H1 (cell line): Measurements from ENCODE around the gene FOXD2. TPM values are rescaled to one million over a fixed set of nuclear protein-coding genes. Genes with fewer than 3 reads are reported as not detected.

Source experiments
- CTCF ChIA-PET: fragments of 300-600 bp; sonication (Branson Sonifier 250); formaldehyde crosslinking; loops from one replicate; lab custom pipeline; 2021; ENCODE audit not compliant: partially characterized antibody; lab: Charles Lee
- POLR2A ChIA-PET: fragments of 300-600 bp; sonication (Branson Sonifier 250); formaldehyde crosslinking; loops from one replicate; lab custom pipeline; 2021; ENCODE audit warnings: inconsistent platforms; ENCODE audit not compliant: partially characterized antibody; lab: Charles Lee
- DNase-seq, 2 experiments: peaks; one replicate each; pipeline versions ENCODE4 v3.0.0 to v3.0.0-alpha.2; 2010 to 2022; ENCODE audit warnings: low spot score in 2 of 2, low read depth in 1 of 2, mixed read lengths in 1 of 2
- FAIRE-seq: peaks from 2 replicates; lab custom pipeline; 2011; peaks lifted over from hg19 to GRCh38; lab: Jason Lieb, UNC
- H2AFZ ChIP-seq: 2 replicates; pipeline ENCODE4 v1.8.1; 2012; ENCODE audit warnings: low read length, inconsistent platforms
- H2AK5ac ChIP-seq: 2 replicates; pipeline ENCODE4 v1.6.1; 2013; ENCODE audit warnings: low read depth, low read length
- H2BK120ac ChIP-seq: replicated peaks from 2 replicates; pipeline ENCODE3; 2013; ENCODE audit warnings: low read depth, low read length, inconsistent platforms
- H2BK12ac ChIP-seq: 2 replicates; pipeline ENCODE4 v1.6.1; 2013; ENCODE audit warnings: low read depth, low read length
- H2BK15ac ChIP-seq: 2 replicates; pipeline ENCODE4 v1.6.1; 2013; ENCODE audit warnings: low read length
- H2BK20ac ChIP-seq: 2 replicates; pipeline ENCODE4 v1.6.1; 2013; ENCODE audit warnings: low read length
- H2BK5ac ChIP-seq: 2 replicates; pipeline ENCODE4 v1.6.1; 2013; ENCODE audit warnings: low read depth, low read length
- H3K14ac ChIP-seq: 2 replicates; pipeline ENCODE4 v1.6.1; 2013; ENCODE audit warnings: inconsistent platforms; ENCODE audit not compliant: insufficient read length
- H3K18ac ChIP-seq: 2 replicates; pipeline ENCODE4 v1.6.1; 2013; ENCODE audit warnings: low read length; ENCODE audit errors: extremely low read depth
- H3K23ac ChIP-seq: 2 replicates; pipeline ENCODE4 v1.6.1; 2013; ENCODE audit warnings: inconsistent platforms; ENCODE audit not compliant: insufficient read length
- H3K23me2 ChIP-seq: 2 replicates; pipeline ENCODE4 v1.6.1; 2013; ENCODE audit warnings: low read depth, low read length
- H3K27ac ChIP-seq: 2 replicates; pipeline ENCODE4 v1.6.1; 2011; ENCODE audit warnings: low read depth, low read length, inconsistent platforms
- H3K27me3 ChIP-seq, 4 experiments: replicated peaks in 1 of 4; 1 replicate in 1 of 4; 2 replicates in 3 of 4; pipeline versions ENCODE4 v1.6.1 to v1.8.1; 2011 to 2013; ENCODE audit warnings: low read length in 3 of 4, mild to moderate bottlenecking in 3 of 4, inconsistent platforms in 2 of 4, mixed read lengths in 2 of 4, moderate library complexity in 1 of 4; ENCODE audit not compliant: control insufficient read depth in 3 of 4, insufficient read depth in 3 of 4; ENCODE audit errors: extremely low read depth in 1 of 4
- H3K36me3 ChIP-seq, 4 experiments: 2 replicates each; pipeline versions ENCODE4 v1.6.1 to v1.8.1; 2011 to 2013; ENCODE audit warnings: mild to moderate bottlenecking in 4 of 4, low read length in 3 of 4, moderate library complexity in 2 of 4, control low read depth in 1 of 4, inconsistent platforms in 1 of 4; ENCODE audit not compliant: insufficient read depth in 4 of 4, control insufficient read depth in 2 of 4
- H3K4ac ChIP-seq: replicated peaks from 2 replicates; pipeline ENCODE3; 2013; ENCODE audit warnings: low read length, low read depth, mixed read lengths, inconsistent platforms; ENCODE audit not compliant: insufficient read length
- H3K4me1 ChIP-seq, 4 experiments: replicated peaks in 1 of 4; 1 replicate in 1 of 4; 2 replicates in 3 of 4; pipeline versions ENCODE4 v1.6.1 to v1.8.1; 2011 to 2013; ENCODE audit warnings: low read length in 3 of 4, inconsistent platforms in 2 of 4, mixed read lengths in 1 of 4; ENCODE audit not compliant: insufficient read depth in 4 of 4, control insufficient read depth in 3 of 4
- H3K4me2 ChIP-seq, 2 experiments: 2 replicates each; pipeline versions ENCODE4 v1.6.1 to v1.8.1; 2011 to 2013; ENCODE audit warnings: low read depth in 2 of 2, low read length in 2 of 2, control low read depth in 1 of 2, inconsistent platforms in 1 of 2, mild to moderate bottlenecking in 1 of 2; ENCODE audit not compliant: insufficient read depth in 1 of 2
- H3K4me3 ChIP-seq, 4 experiments: fragments of 200-600, 300-600 bp in 1 of 4; sonication (generic), shearing (Covaris generic), sonication (Bioruptor Twin) in 1 of 4; 2 replicates each; pipeline versions ENCODE4 v1.5.1 to v1.8.1; 2011 to 2016; ENCODE audit warnings: low read length in 4 of 4, low read depth in 3 of 4, control low read depth in 2 of 4, inconsistent platforms in 2 of 4, mild to moderate bottlenecking in 2 of 4, mixed read lengths in 1 of 4, moderate library complexity in 1 of 4; ENCODE audit not compliant: insufficient read depth in 2 of 4; ENCODE audit errors: extremely low read depth in 1 of 4
- H3K56ac ChIP-seq: replicated peaks from 2 replicates; pipeline ENCODE3; 2013; ENCODE audit warnings: low read depth, mild to moderate bottlenecking, mixed read lengths, low read length, inconsistent platforms; ENCODE audit not compliant: insufficient read length
- H3K79me1 ChIP-seq: 2 replicates; pipeline ENCODE4 v1.6.1; 2013; ENCODE audit warnings: low read depth, low read length, control low read depth
- H3K79me2 ChIP-seq, 2 experiments: 2 replicates each; pipeline versions ENCODE4 v1.6.1 to v1.8.1; 2012 to 2013; ENCODE audit warnings: low read length in 2 of 2, mild to moderate bottlenecking in 2 of 2, inconsistent platforms in 1 of 2; ENCODE audit not compliant: insufficient read depth in 2 of 2, control insufficient read depth in 1 of 2
- H3K9ac ChIP-seq, 4 experiments: replicated peaks in 1 of 4; 1 replicate in 1 of 4; 2 replicates in 3 of 4; pipeline versions ENCODE4 v1.6.1 to v1.8.1; 2011 to 2013; ENCODE audit warnings: low read depth in 3 of 4, low read length in 3 of 4, control low read depth in 2 of 4, mild to moderate bottlenecking in 2 of 4, moderate library complexity in 2 of 4, inconsistent platforms in 1 of 4; ENCODE audit errors: extremely low read depth in 1 of 4
- H3K9me3 ChIP-seq, 2 experiments: 2 replicates each; pipeline versions ENCODE4 v1.6.1 to v1.8.1; 2012 to 2013; ENCODE audit warnings: mild to moderate bottlenecking in 2 of 2, moderate library complexity in 2 of 2, control low read depth in 1 of 2, inconsistent platforms in 1 of 2, low read depth in 1 of 2, low read length in 1 of 2, mixed read lengths in 1 of 2; ENCODE audit not compliant: insufficient read depth in 2 of 2
- H4K20me1 ChIP-seq, 2 experiments: replicated peaks in 1 of 2; 2 replicates each; pipeline versions ENCODE3 to v1.8.1; 2011 to 2013; ENCODE audit warnings: inconsistent platforms in 2 of 2, low read length in 2 of 2, mild to moderate bottlenecking in 1 of 2; ENCODE audit not compliant: insufficient read depth in 2 of 2, control insufficient read depth in 1 of 2
- H4K5ac ChIP-seq: 2 replicates; pipeline ENCODE4 v1.6.1; 2013; ENCODE audit warnings: low read length, low read depth, mixed read lengths, inconsistent platforms; ENCODE audit not compliant: insufficient read length
- H4K8ac ChIP-seq: 2 replicates; pipeline ENCODE4 v1.8.0; 2013; ENCODE audit warnings: mild to moderate bottlenecking, moderate library complexity, low read length, inconsistent platforms; ENCODE audit not compliant: insufficient read depth; ENCODE audit errors: extremely low read depth
- H4K91ac ChIP-seq: replicated peaks from 2 replicates; pipeline ENCODE3; 2013; ENCODE audit warnings: low read length, mixed read lengths, inconsistent platforms; ENCODE audit not compliant: insufficient read length
- BRCA1 ChIP-seq: IDR thresholded peaks from 2 replicates; pipeline ENCODE4 v1.6.1; 2012; ENCODE audit warnings: low read depth, low read length, improper control_type of control experiment
- CBX5 ChIP-seq: fragments of 300-800, 300-1000 bp; sonication (generic); IDR thresholded peaks from 2 replicates; pipeline ENCODE4 v1.7.1; 2016; ENCODE audit warnings: antibody characterized with exemption, low read length, low read depth
- CEBPB ChIP-seq: IDR thresholded peaks from 2 replicates; pipeline ENCODE4 v1.6.1; 2012; ENCODE audit warnings: low read depth, low read length
- CTCF ChIP-seq, 3 experiments: IDR thresholded peaks; 1 replicate in 2 of 3; 2 replicates in 1 of 3; pipeline versions ENCODE4 v1.5.1 to v1.6.1; 2011; ENCODE audit warnings: low read length in 3 of 3, mild to moderate bottlenecking in 3 of 3, inconsistent platforms in 2 of 3, low read depth in 1 of 3, moderate library complexity in 1 of 3; ENCODE audit not compliant: insufficient read depth in 1 of 3; ENCODE audit errors: control extremely low read depth in 1 of 3
- KDM5A ChIP-seq: fragments of 200-600 bp; IDR thresholded peaks from 2 replicates; pipeline ENCODE4 v1.7.1; 2012; ENCODE audit warnings: mild to moderate bottlenecking, low read length, inconsistent platforms, mixed read lengths
- RXRA ChIP-seq: IDR thresholded peaks from 2 replicates; pipeline ENCODE4 v1.6.1; 2011; ENCODE audit warnings: low read depth, mild to moderate bottlenecking, low read length, moderate library complexity; ENCODE audit not compliant: insufficient read depth
- SIX5 ChIP-seq: IDR thresholded peaks from 2 replicates; pipeline ENCODE4 v1.6.1; 2011; ENCODE audit warnings: mild to moderate bottlenecking, low read depth, low read length
- TCF12 ChIP-seq: IDR thresholded peaks from 2 replicates; pipeline ENCODE4 v1.6.1; 2011; ENCODE audit warnings: low read depth, mild to moderate bottlenecking, low read length
- YY1 ChIP-seq: IDR thresholded peaks from 2 replicates; pipeline ENCODE4 v1.6.1; 2011; ENCODE audit warnings: low read depth, mild to moderate bottlenecking, low read length
- WGBS, 2 experiments: shearing (Covaris generic) in 1 of 2; methylation state at CpG; one replicate each; pipeline versions ENCODE4 v1.1.6 to v1.1.7; 2013 to 2015; ENCODE audit warnings: low lambda C conversion rate in 2 of 2, mixed read lengths in 2 of 2, inconsistent platforms in 1 of 2, low coverage in 1 of 2, missing lambda C conversion rate in 1 of 2; ENCODE audit not compliant: insufficient replicate concordance in 2 of 2, insufficient coverage in 1 of 2, insufficient read length in 1 of 2; ENCODE audit errors: extremely low coverage in 1 of 2, missing lambda C conversion rate in 1 of 2; 5-methylcytosine and 5-hydroxymethylcytosine counted together
- polyA plus RNA-seq, 7 experiments: library from polyadenylated mRNA; depleted of rRNA in 3 of 7; stranded (reverse) in 5 of 7; unstranded in 2 of 7; fragments of >200 nt in 5 of 7; fragments of 200-250 nt in 2 of 7; gene quantifications; 1 replicate in 5 of 7; 2 replicates in 1 of 7; 4 replicates in 1 of 7; pipeline versions ENCODE4 v1.2.1 to v1.2.3, GENCODE V29; 2011 to 2013; ENCODE audit warnings: missing spikeins in 2 of 7, mixed read lengths in 2 of 7
- total RNA-seq: library from RNA; stranded (reverse); fragmentation: NEBNext Ultra II Directional; extraction: Animal tissue kit (Norgen Biotek cat#: 25700); gene quantifications from 2 replicates; pipeline ENCODE4 v1.2.1, GENCODE V29; 2021

Gene FOXD2
- total and polyA plus RNA-seq, 2 of the 8 experiments (the other 6 are each of a cell fraction or from before 2014, with no cell fraction given): not detected

GRCh38 chr1:47399138-47399845 lies 38.6 kb upstream of the FOXD2 start:
- no peaks in the 10 kb centered on the region for H3K23me2 ChIP-seq
- no peak overlapping the region for H2BK12ac ChIP-seq
- H3K23ac ChIP-seq: no peak overlapping the region
- H3K79me1 ChIP-seq: no peaks in the 10 kb centered on the region
- FAIRE-seq (no peak), DNase-seq (no peak)
- no peak overlapping the region for H2BK120ac ChIP-seq
- H3K36me3 ChIP-seq: no peaks in the 10 kb centered on the region
- no peaks in the 10 kb centered on the region for H3K4me1 ChIP-seq
- H2BK5ac ChIP-seq: no peak overlapping the region
- H3K56ac ChIP-seq: no peak overlapping the region
- no peak overlapping the region for H3K18ac ChIP-seq
- no peaks in the 10 kb centered on the region for H3K79me2 ChIP-seq
- ChIA-PET POLR2A (no interaction called here), CTCF (interaction anchor here (1.0 to 4.2 kb wide), 4 partner anchors 9 to 25 kb away, joined by 3 to 46 read pairs (median 4); no protein-coding TSS in a partner anchor)
- no peak overlapping the region for H3K14ac ChIP-seq
- H3K4ac ChIP-seq: no peak overlapping the region
- H4K5ac ChIP-seq: no peak overlapping the region
- H2AK5ac ChIP-seq: no peak overlapping the region
- 82% methylated on average over 4 of the region's 4 CpGs; no CpG with 5 or more reads in 1 of the 2 experiments for WGBS, 2 experiments
- H2AFZ ChIP-seq: no peak overlapping the region
- no peak overlapping the region for H4K8ac ChIP-seq
- no peak overlapping the region for H3K4me2 ChIP-seq
- no peak overlapping the region for H3K4me3 ChIP-seq
- H3K27me3 ChIP-seq: peaks cover 0 to 4% (median 0%) of the 10 kb centered on the region in 4 experiments; a peak in 3 of 7 replicates
- no peak overlapping the region for H3K27ac ChIP-seq
- H4K20me1 ChIP-seq: no peaks in the 10 kb centered on the region
- H2BK20ac ChIP-seq: no peak overlapping the region
- H3K9me3 ChIP-seq: no peaks in the 10 kb centered on the region
- H2BK15ac ChIP-seq: no peak overlapping the region
- H4K91ac ChIP-seq: no peak overlapping the region
- H3K9ac ChIP-seq: no peak overlapping the region
- no peak for TF ChIP-seq BRCA1
- TF ChIP-seq CBX5: no peak
- no peak for TF ChIP-seq CEBPB
- no peak for TF ChIP-seq YY1
- TF ChIP-seq RXRA: no peak
- TF ChIP-seq TCF12: no peak
- TF ChIP-seq CTCF (IDR thresholded peaks at IDR 0.05; ENCODE audit: control extremely low read depth in 1 of 3, insufficient read depth in 1 of 3, low read depth in 1 of 3, low read length in 3 of 3): no peak
- no peak for TF ChIP-seq SIX5
- TF ChIP-seq KDM5A: no peak
